CD14-positive monocyte (primary cell): ENCODE data around the gene PRR36. TPM values are rescaled to one million over a fixed set of nuclear protein-coding genes. Genes with fewer than 3 reads are reported as not detected.

Experiments
- DNase-seq, 3 donors: peaks; one replicate each; pipeline ENCODE4 v3.0.0-alpha.2; 2011 to 2022
- H2AFZ ChIP-seq: 2 replicates; pipeline ENCODE4 v1.6.0; 2012; ENCODE audit warnings: mild to moderate bottlenecking, low read depth, low read length, inconsistent platforms; ENCODE audit not compliant: insufficient read depth, poor library complexity, severe bottlenecking
- H3K27ac ChIP-seq, 2 donors: 1 replicate in 1 of 2; 2 replicates in 1 of 2; pipeline ENCODE4 v1.5.1; 2012 to 2013; ENCODE audit warnings: low read length in 2 of 2, control low read depth in 1 of 2, inconsistent platforms in 1 of 2, low read depth in 1 of 2, mild to moderate bottlenecking in 1 of 2
- H3K27me3 ChIP-seq, 2 donors: one replicate each; pipeline versions ENCODE4 v1.6.0 to v1.6.1; 2011 to 2013; ENCODE audit warnings: low read length in 2 of 2; ENCODE audit not compliant: control insufficient read depth in 2 of 2, insufficient read depth in 2 of 2
- H3K36me3 ChIP-seq, 2 donors: replicated peaks in 1 of 2; 1 replicate in 1 of 2; 2 replicates in 1 of 2; pipeline versions ENCODE4 v1.5.1 to v1.6.1; 2012 to 2013; ENCODE audit warnings: low read length in 2 of 2, control low read depth in 1 of 2, inconsistent platforms in 1 of 2, mild to moderate bottlenecking in 1 of 2; ENCODE audit not compliant: insufficient read depth in 2 of 2, control insufficient read depth in 1 of 2
- H3K4me1 ChIP-seq, 2 donors: 1 replicate in 1 of 2; 2 replicates in 1 of 2; pipeline versions ENCODE4 v1.5.1 to v1.6.1; 2012 to 2013; ENCODE audit warnings: low read length in 2 of 2, control low read depth in 1 of 2, inconsistent platforms in 1 of 2, mild to moderate bottlenecking in 1 of 2, moderate library complexity in 1 of 2; ENCODE audit not compliant: insufficient read depth in 2 of 2, control insufficient read depth in 1 of 2
- H3K4me2 ChIP-seq: replicated peaks from 2 replicates; pipeline ENCODE3; 2012; ENCODE audit warnings: low read length, moderate library complexity, mild to moderate bottlenecking; ENCODE audit not compliant: poor library complexity, severe bottlenecking; ENCODE audit errors: extremely low read depth
- H3K4me3 ChIP-seq, 3 experiments: fragments of 200-600 bp in 1 of 3; sonication (generic) in 1 of 3; replicated peaks in 1 of 3; 1 replicate in 2 of 3; 2 replicates in 1 of 3; pipeline ENCODE4 v1.5.1; 2011 to 2013; ENCODE audit warnings: low read length in 3 of 3, mild to moderate bottlenecking in 3 of 3, control low read depth in 2 of 3, low read depth in 2 of 3, inconsistent platforms in 1 of 3, moderate library complexity in 1 of 3
- H3K79me2 ChIP-seq: 2 replicates; pipeline ENCODE4 v1.6.0; 2012; ENCODE audit warnings: mild to moderate bottlenecking, control low read depth, inconsistent platforms, low read length, moderate library complexity; ENCODE audit not compliant: insufficient read depth
- H3K9ac ChIP-seq: 2 replicates; pipeline ENCODE4 v1.6.0; 2017; ENCODE audit warnings: low read length, mild to moderate bottlenecking; ENCODE audit not compliant: insufficient read depth, poor library complexity, severe bottlenecking
- H3K9me3 ChIP-seq, 2 donors: replicated peaks in 1 of 2; 1 replicate in 1 of 2; 2 replicates in 1 of 2; pipeline versions ENCODE4 v1.5.1 to v1.6.1; 2012 to 2013; ENCODE audit warnings: low read length in 2 of 2, control low read depth in 1 of 2; ENCODE audit not compliant: control insufficient read depth in 1 of 2, insufficient read depth in 1 of 2
- H4K20me1 ChIP-seq: 2 replicates; pipeline ENCODE4 v1.6.0; 2012; ENCODE audit warnings: mild to moderate bottlenecking, low read length, control low read depth, moderate library complexity; ENCODE audit not compliant: insufficient read depth
- H3K27ac Mint-ChIP-seq, 7 donors: one replicate each; pipeline ENCODE4 v1.8.0; 2020; ENCODE audit warnings: mild to moderate bottlenecking in 7 of 7, mixed read lengths in 7 of 7, moderate library complexity in 6 of 7, inconsistent platforms in 2 of 7
- H3K27me3 Mint-ChIP-seq, 3 donors: one replicate each; pipeline ENCODE4 v1.8.0; 2021 to 2022; ENCODE audit warnings: low read depth in 3 of 3, mild to moderate bottlenecking in 3 of 3, mixed read lengths in 3 of 3, moderate library complexity in 3 of 3, inconsistent platforms in 1 of 3
- H3K36me3 Mint-ChIP-seq, 2 donors: one replicate each; pipeline ENCODE4 v1.8.0; 2020; ENCODE audit warnings: mixed read lengths in 2 of 2, inconsistent platforms in 1 of 2, mild to moderate bottlenecking in 1 of 2
- H3K4me1 Mint-ChIP-seq: one replicate; pipeline ENCODE4 v1.8.0; 2020; ENCODE audit warnings: mild to moderate bottlenecking, mixed read lengths
- H3K4me3 Mint-ChIP-seq, 2 donors: one replicate each; pipeline ENCODE4 v1.8.0; 2020; ENCODE audit warnings: mild to moderate bottlenecking in 2 of 2, mixed read lengths in 2 of 2, moderate library complexity in 1 of 2
- H3K9me3 Mint-ChIP-seq, 7 donors: one replicate each; pipeline ENCODE4 v1.8.0; 2020 to 2022; ENCODE audit warnings: mixed read lengths in 7 of 7, mild to moderate bottlenecking in 6 of 7, moderate library complexity in 6 of 7, inconsistent platforms in 2 of 7
- CTCF ChIP-seq: fragments of 200-600 bp; IDR thresholded peaks from one replicate; pipeline ENCODE4 v1.8.0; 2022; ENCODE audit warnings: antibody characterized with exemption, mild to moderate bottlenecking
- WGBS: methylation state at CpG from one replicate; pipeline ENCODE4 v1.1.5; 2013; ENCODE audit warnings: missing lambda C conversion rate; ENCODE audit not compliant: insufficient coverage; 5-methylcytosine and 5-hydroxymethylcytosine counted together
- intact Hi-C, 2 donors: fragments of 100-400 bp; cut with micrococcal nuclease; formaldehyde crosslinking; loops; one replicate each; pipeline versions ENCODE4 v1.15.0 to v1.15.1; 2023
- polyA plus RNA-seq, 3 donors: library from polyadenylated mRNA; depleted of rRNA in 1 of 3; unstranded in 2 of 3; stranded (reverse) in 1 of 3; fragments of 300-500 nt in 2 of 3; fragments of >200 nt in 1 of 3; fragmentation: Illumina TruSeq in 2 of 3; gene quantifications; 1 replicate in 2 of 3; 2 replicates in 1 of 3; pipeline ENCODE4 v1.2.3, GENCODE V29; 2012 to 2021

The PRR36 gene
- polyA plus RNA-seq, 3 donors = not detected

GRCh38 chr19:7915250-7916102, 41.3 kb upstream of the PRR36 start:
- Histone ChIP-seq H3K9me3 (peaks cover 0 to 19% of the 10 kb centered on the region in 2 donors), H3K79me2 (no peaks in the 10 kb centered on the region), H3K36me3 (peaks cover 24 to 26% of the 10 kb centered on the region in 2 donors), H3K27me3 (peaks cover 26 to 47% of the 10 kb centered on the region in 2 donors), H3K9ac (no peak overlapping the region), H3K4me2 (peak overlapping the region; percentile 74), H3K4me1 (peaks cover 26 to 49% of the 10 kb centered on the region in 2 donors), H3K4me3 (peak overlapping the region in 1 of 3 experiments; percentile 63), H4K20me1 (peaks cover 32% of the 10 kb centered on the region), H3K27ac (no peak overlapping the region), H2AFZ (peak overlapping the region; percentile 61)
- peaks cover 0 to 28% (median 15%) of the 10 kb centered on the region in 7 donors for H3K9me3 Mint-ChIP-seq
- H3K27me3 Mint-ChIP-seq = peaks cover 47 to 65% (median 56%) of the 10 kb centered on the region in 3 donors
- no peak overlapping the region for H3K27ac Mint-ChIP-seq
- H3K4me1 Mint-ChIP-seq = peaks cover 37% of the 10 kb centered on the region
- DNase-seq = no peak
- peaks cover 23 to 28% of the 10 kb centered on the region in 2 donors for H3K36me3 Mint-ChIP-seq
- 51% methylated on average over 16 of the region's 24 CpGs for WGBS
- H3K4me3 Mint-ChIP-seq = peak overlapping the region; percentile 50 to 77
- intact Hi-C loops = no loop called here
- TF ChIP-seq CTCF = no peak

DNA sequence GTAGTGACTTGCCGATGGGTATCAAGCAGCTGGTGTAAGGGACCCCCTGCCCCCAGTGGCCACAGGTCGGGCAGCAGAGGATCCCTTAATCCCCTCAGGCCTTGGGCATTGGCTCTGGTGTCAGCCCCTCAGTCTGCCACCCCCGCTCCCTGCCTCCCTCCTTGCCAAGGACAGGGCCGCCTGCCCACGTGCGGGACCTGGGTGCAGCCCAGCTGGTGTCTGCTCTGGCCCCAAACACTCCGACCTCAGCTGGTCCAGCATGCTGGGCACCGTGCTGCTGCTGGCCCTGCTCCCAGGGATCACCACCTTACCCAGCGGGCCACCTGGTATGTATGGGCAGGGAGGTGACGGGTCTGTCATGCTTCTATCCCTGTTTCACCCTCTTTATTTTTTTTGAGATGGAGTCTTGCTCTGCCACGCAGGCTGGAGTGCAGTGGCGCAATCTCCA, 40.4 kb upstream of the PRR36 start, which contains the start of gene TGFBR3L:
Gene TGFBR3L (plus strand): TSS at position 233 of the 448 bp plus-strand sequence.
- no peak within 1 kb of the TSS for H3K4me3 ChIP-seq
- Mint-ChIP-seq H3K36me3 (peaks cover 25 to 34% of the 10 kb centered on the region in 2 donors), H3K27me3 (peaks cover 46 to 60% (median 51%) of the 10 kb centered on the region in 3 donors), H3K4me3 (peak within 1 kb of the TSS; percentile 39 to 77), H3K9me3 (peaks cover 0 to 28% (median 14%) of the 10 kb centered on the region in 7 donors), H3K27ac (no peak within 1 kb of the TSS), H3K4me1 (peaks cover 32% of the 10 kb centered on the region)
- peaks cover 33 to 35% of the 10 kb centered on the region in 2 donors for H3K36me3 ChIP-seq
- peaks cover 26 to 46% of the 10 kb centered on the region in 2 donors for H3K27me3 ChIP-seq
- 78% methylated on average over 9 of the region's 12 CpGs for WGBS
- peaks cover 0 to 19% of the 10 kb centered on the region in 2 donors for H3K9me3 ChIP-seq
- peaks cover 22 to 43% of the 10 kb centered on the region in 2 donors for H3K4me1 ChIP-seq
- no peak for TF ChIP-seq CTCF
- H3K4me2 ChIP-seq = no peak within 1 kb of the TSS
- no peaks in the 10 kb centered on the region for H3K79me2 ChIP-seq
- H3K27ac ChIP-seq = no peak within 1 kb of the TSS
- peaks cover 40% of the 10 kb centered on the region for H4K20me1 ChIP-seq
- no peak within 1 kb of the TSS for H2AFZ ChIP-seq
- H3K9ac ChIP-seq = no peak within 1 kb of the TSS
- intact Hi-C loops = no loop called here
- no peak for DNase-seq
